Measurements from ENCODE around the gene IRF2.
"Not testable (repeated sequence)": the region's sequence is repeated elsewhere in the genome, so short reads cannot be mapped to it uniquely, and the experiment has no call there.

GRCh38 chr4:184346273-184346672 is 128.1 kb downstream of the IRF2 start:
- not testable (repeated sequence) for TF ChIP-seq POLR2A, CTCF (IDR thresholded peaks at IDR 0.05)

Measured in ovary (tissue), 3 donors.